Activated naive CD8-positive, alpha-beta T cell treated with anti-CD3 and anti-CD28 coated beads, Interleukin-2, amount 50 U/mL, for 24 hours (primary cell): ENCODE results near the gene AQR.

Experiments used
- ATAC-seq: fragments of 150-1000 bp; cut with Tn5 transposase; one replicate; pipeline ENCODE4 v1.10.0; 2021
- DNase-seq: peaks from one replicate; pipeline ENCODE4 v3.0.0; 2021
- H3K27ac Mint-ChIP-seq: one replicate; pipeline ENCODE4 v1.8.0; 2021; ENCODE audit warnings: mild to moderate bottlenecking, mixed read lengths
- H3K27me3 Mint-ChIP-seq: one replicate; pipeline ENCODE4 v1.8.0; 2021; ENCODE audit warnings: mixed read lengths
- H3K36me3 Mint-ChIP-seq: one replicate; pipeline ENCODE4 v1.8.0; 2021; ENCODE audit warnings: low read depth, mixed read lengths
- H3K4me1 Mint-ChIP-seq: one replicate; pipeline ENCODE4 v1.8.0; 2021; ENCODE audit warnings: mixed read lengths
- H3K4me3 Mint-ChIP-seq: one replicate; pipeline ENCODE4 v1.8.0; 2021; ENCODE audit warnings: mild to moderate bottlenecking, moderate library complexity, mixed read lengths
- H3K9me3 Mint-ChIP-seq: one replicate; pipeline ENCODE4 v1.8.0; 2021; ENCODE audit warnings: mixed read lengths

AQR gene

DNA sequence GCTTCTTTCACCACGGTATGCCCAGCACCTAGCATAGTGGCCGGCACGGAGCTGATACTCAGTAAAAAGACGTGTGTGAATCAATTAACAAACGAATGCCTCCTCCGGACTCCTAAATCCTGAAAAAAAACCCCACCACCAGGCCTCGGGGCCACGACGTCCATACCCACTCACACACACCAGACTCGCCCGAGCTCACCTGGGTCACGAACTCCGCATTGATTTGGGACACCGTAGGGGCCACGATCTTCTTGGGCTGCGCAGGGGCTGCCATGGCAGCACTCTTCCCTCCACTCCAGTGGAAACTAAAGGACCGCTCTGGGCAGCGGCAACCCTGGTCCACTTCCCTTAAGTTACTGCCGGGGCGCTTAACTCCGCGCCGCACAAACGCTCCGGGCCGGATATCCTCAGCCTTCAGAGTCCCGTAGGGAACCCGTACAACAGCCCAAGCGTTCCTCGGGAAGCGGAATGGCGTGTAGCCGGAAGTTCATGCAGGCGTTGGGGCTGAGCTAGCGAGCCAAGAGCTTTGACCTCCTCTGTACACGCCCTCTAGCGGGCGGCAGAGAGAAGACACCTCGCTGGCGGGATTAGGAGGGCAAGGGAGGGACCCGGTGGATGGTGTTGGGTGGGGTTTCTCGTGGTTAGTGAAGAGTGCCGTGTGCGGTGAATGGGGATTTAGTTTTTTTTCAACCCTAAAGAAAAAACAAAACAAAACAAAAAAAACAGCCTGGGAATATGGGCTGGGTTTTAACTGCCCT, at the start of gene AQR:
TSS of gene AQR (minus strand) at position 403 of the 758 bp plus-strand sequence. CDS start at position 274, 129 bp downstream.
- Mint-ChIP-seq H3K4me1 (peaks cover 41% of the 10 kb centered on the region), H3K27ac (peak within 1 kb of the TSS; percentile 97), H3K4me3 (peak within 1 kb of the TSS; percentile 100), H3K36me3 (peaks cover 17% of the 10 kb centered on the region), H3K27me3 (no peaks in the 10 kb centered on the region), H3K9me3 (no peaks in the 10 kb centered on the region)
- DNase-seq (peak; percentile 87), ATAC-seq (peak; percentile 100)

GRCh38 chr15:35014241-35014640, 44.7 kb upstream of the AQR start:
- Mint-ChIP-seq H3K27ac (no peak overlapping the region), H3K4me1 (no peaks in the 10 kb centered on the region), H3K27me3 (peaks cover 2% of the 10 kb centered on the region), H3K36me3 (no peaks in the 10 kb centered on the region), H3K4me3 (no peak overlapping the region), H3K9me3 (no peaks in the 10 kb centered on the region)
- DNase-seq = no peak
- no peak for ATAC-seq

GRCh38 chr15:35013370-35013769, 43.8 kb upstream of the AQR start:
- Mint-ChIP-seq H3K27me3 (peaks cover 2% of the 10 kb centered on the region), H3K36me3 (no peaks in the 10 kb centered on the region), H3K4me3 (no peak overlapping the region), H3K9me3 (no peaks in the 10 kb centered on the region), H3K27ac (no peak overlapping the region), H3K4me1 (no peaks in the 10 kb centered on the region)
- DNase-seq (no peak), ATAC-seq (no peak)

DNA sequence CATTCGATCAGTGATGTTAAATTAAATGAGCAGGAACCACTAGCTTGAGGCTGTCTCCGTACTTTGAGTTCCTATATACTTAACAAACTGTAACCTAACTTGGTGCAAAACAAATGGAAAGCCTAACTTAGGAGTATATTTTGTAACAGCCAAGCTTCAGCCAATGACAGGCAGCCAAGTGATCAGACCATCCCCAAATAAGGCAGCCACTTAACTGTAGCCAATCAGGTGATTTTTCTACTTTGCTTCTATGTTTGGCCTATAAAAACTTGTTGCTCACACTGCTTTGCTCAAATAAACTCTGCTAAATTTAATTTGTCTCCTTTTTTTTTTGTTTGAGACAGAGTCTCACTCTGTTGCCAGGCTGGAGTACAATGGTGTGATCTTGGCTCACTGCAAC, 37.9 kb upstream of the AQR start:
- H3K27me3 Mint-ChIP-seq = peaks cover 2% of the 10 kb centered on the region
- H3K4me1 Mint-ChIP-seq = no peaks in the 10 kb centered on the region
- no peaks in the 10 kb centered on the region for H3K36me3 Mint-ChIP-seq
- no peak overlapping the region for H3K27ac Mint-ChIP-seq
- no peak for ATAC-seq
- DNase-seq = no peak
- H3K9me3 Mint-ChIP-seq = no peaks in the 10 kb centered on the region
- no peak overlapping the region for H3K4me3 Mint-ChIP-seq

GRCh38 chr15:35005933-35006332, 36.4 kb upstream of the AQR start:
- no peak overlapping the region for H3K27ac Mint-ChIP-seq
- H3K4me1 Mint-ChIP-seq = no peaks in the 10 kb centered on the region
- no peaks in the 10 kb centered on the region for H3K27me3 Mint-ChIP-seq
- H3K4me3 Mint-ChIP-seq = no peak overlapping the region
- DNase-seq = no peak
- H3K36me3 Mint-ChIP-seq = no peaks in the 10 kb centered on the region
- ATAC-seq = no peak
- H3K9me3 Mint-ChIP-seq = no peaks in the 10 kb centered on the region

DNA sequence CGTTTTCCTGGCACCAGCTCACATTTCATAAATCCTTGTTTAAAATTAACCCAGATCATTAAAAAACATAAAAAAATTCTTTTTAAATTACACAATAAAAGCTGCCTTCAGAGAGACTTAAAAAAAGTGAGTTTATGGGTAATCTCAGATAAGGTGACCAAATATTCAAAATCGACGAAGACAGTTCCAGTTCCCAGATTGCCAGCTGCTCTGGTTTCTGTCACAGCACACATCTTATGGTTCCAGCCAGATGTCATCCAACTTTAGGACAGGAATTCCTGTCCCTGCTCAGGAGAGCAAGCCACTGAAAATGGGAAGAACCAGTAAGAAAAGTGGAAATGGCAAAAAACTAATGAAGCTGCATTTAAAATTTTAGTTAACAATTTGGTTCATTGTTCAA, 34.4 kb upstream of the AQR start:
- Mint-ChIP-seq H3K4me3 (no peak overlapping the region), H3K9me3 (no peaks in the 10 kb centered on the region), H3K4me1 (no peaks in the 10 kb centered on the region), H3K27ac (no peak overlapping the region), H3K36me3 (no peaks in the 10 kb centered on the region), H3K27me3 (no peaks in the 10 kb centered on the region)
- ATAC-seq (no peak), DNase-seq (no peak)

GRCh38 chr15:35000511-35000910, 31.0 kb upstream of the AQR start:
- Mint-ChIP-seq H3K4me3 (no peak overlapping the region), H3K27ac (no peak overlapping the region), H3K36me3 (no peaks in the 10 kb centered on the region), H3K9me3 (no peaks in the 10 kb centered on the region), H3K27me3 (peaks cover 1% of the 10 kb centered on the region), H3K4me1 (no peaks in the 10 kb centered on the region)
- ATAC-seq (no peak), DNase-seq (no peak)

DNA sequence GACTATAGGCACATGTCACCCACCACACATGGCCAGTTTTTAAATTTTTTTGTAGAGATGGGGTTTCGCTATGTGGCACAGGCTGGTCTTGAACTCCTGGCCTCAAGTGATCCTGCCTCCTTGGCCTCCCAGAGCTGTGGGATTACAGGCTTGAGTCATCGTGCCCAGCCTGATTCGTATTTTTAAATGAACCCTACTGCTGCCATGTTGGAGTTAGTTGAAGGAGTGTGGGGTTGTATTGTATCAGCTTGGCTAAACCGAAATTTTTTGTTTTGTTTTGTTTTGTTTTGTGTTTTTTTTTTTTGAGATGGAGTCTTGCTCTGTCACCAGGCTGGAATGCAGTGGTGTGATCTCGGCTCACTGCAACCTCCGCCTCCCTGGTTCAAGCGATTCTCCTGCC, 30.4 kb upstream of the AQR start:
- Mint-ChIP-seq H3K4me3 (no peak overlapping the region), H3K36me3 (no peaks in the 10 kb centered on the region), H3K27me3 (peaks cover 2% of the 10 kb centered on the region), H3K27ac (no peak overlapping the region), H3K4me1 (no peaks in the 10 kb centered on the region), H3K9me3 (no peaks in the 10 kb centered on the region)
- DNase-seq = no peak
- ATAC-seq = no peak

DNA sequence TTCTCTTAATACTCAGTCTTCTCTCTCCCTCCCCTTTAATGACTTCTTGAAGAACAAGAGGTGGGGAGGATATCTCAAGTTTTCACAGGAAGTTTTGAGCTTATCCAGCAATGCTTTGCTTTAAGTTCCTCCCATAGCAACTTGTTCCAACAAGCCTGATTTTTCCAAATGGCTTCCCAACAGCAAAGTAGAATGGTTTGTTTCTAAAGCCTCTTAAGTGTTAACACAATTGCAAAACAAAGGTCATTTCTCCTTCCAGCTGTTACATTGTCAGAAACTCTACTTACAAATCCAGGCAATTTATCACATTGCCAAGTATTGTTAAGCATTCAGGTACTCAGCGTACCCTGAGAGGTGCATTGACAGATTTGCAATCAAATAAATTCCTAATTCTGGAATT, 25.4 kb upstream of the AQR start:
- Mint-ChIP-seq H3K4me3 (no peak overlapping the region), H3K27me3 (peaks cover 2% of the 10 kb centered on the region), H3K4me1 (peaks cover 19% of the 10 kb centered on the region), H3K36me3 (no peaks in the 10 kb centered on the region), H3K9me3 (no peaks in the 10 kb centered on the region), H3K27ac (no peak overlapping the region)
- DNase-seq = no peak
- no peak for ATAC-seq

DNA sequence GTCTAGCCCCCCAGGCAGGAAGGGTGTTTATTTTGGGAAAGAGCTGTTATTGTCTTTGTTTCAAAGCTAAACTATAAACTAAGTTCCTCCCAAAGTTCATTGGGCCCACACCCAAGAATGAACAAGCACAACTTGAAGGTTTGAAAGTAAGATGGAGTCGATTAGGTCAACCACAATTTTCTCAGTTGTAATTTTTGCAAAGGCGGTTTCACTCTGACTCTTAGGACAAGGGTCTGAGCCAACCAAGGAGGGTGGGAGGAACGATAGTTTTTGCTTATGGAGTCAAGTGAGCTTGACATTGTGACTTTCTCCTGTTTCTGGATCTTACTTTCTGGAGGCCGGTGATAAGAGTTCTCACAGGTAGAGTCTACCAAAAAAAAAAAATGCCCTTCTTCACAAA, 24.3 kb upstream of the AQR start:
- no peaks in the 10 kb centered on the region for H3K9me3 Mint-ChIP-seq
- DNase-seq = no peak
- peak overlapping the region; percentile 77 for H3K27ac Mint-ChIP-seq
- H3K4me1 Mint-ChIP-seq = peaks cover 23% of the 10 kb centered on the region
- peaks cover 2% of the 10 kb centered on the region for H3K27me3 Mint-ChIP-seq
- peak; percentile 86 for ATAC-seq
- H3K36me3 Mint-ChIP-seq = no peaks in the 10 kb centered on the region
- peak overlapping the region; percentile 41 for H3K4me3 Mint-ChIP-seq

- H3K9me3 Mint-ChIP-seq = no peaks in the 10 kb centered on the region
- peak overlapping the region; percentile 41 for H3K4me3 Mint-ChIP-seq
- peak overlapping the region; percentile 77 for H3K27ac Mint-ChIP-seq
- DNase-seq (no peak), ATAC-seq (peak; percentile 75)
- peaks cover 28% of the 10 kb centered on the region for H3K4me1 Mint-ChIP-seq
- peaks cover 2% of the 10 kb centered on the region for H3K27me3 Mint-ChIP-seq
- no peaks in the 10 kb centered on the region for H3K36me3 Mint-ChIP-seq
Observed at GRCh38 chr15:34993412-34993811, 23.9 kb upstream of the AQR start.

DNA sequence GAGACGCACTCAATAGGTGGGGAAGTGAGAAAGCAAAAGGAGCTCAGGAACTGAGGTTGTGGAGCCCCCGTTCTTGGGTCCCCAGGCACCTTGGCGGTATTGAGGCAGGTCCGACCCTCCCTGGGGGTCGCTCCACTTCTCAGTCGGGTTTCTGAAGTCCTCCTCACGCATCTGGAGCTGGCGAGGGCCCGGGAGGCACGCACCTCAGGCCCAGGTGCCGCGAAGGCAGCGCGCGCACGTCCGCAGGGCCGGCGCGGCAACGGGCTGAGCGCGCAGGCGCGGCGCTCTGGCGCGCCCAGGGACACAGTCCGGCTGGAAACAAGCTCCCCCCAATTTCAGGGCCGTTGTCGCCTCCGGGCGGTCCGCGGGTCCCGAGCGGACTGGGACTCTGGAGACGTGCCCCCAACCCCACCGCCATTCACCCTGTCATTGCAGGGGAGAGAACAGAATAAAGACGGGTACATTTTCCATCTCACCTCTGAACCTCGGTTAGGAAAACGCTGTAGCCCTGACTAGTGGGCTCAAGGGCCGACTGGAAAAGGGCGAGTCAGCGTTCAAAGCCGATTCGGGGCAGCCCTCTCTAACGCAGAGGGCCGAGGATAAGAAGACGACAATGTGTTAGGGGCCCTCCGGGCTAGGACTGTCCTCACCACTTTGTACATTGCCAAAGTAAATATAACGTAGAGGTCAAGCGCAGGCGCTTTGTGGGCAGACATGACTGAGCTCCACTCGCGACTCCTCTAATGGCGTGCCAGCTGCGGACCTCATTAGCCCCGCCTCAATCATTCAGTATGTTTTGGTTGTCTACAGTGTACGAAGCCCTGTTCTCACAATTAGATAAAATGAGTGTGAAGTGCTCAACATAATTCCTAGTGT, 18.7 kb upstream of the AQR start, which contains the start of gene ZNF770:
TSS of gene ZNF770 (minus strand) at position 261 of the 876 bp plus-strand sequence. CDS start 4,853 bp downstream, outside the sequence.
- Mint-ChIP-seq H3K27me3 (no peaks in the 10 kb centered on the region), H3K4me3 (peak within 1 kb of the TSS; percentile 96), H3K27ac (peak within 1 kb of the TSS; percentile 99), H3K9me3 (no peaks in the 10 kb centered on the region), H3K36me3 (peaks cover 29% of the 10 kb centered on the region), H3K4me1 (peaks cover 44% of the 10 kb centered on the region)
- DNase-seq (peak; percentile 89), ATAC-seq (peak; percentile 86)

GRCh38 chr15:34987609-34988026, 18.1 kb upstream of the AQR start:
- peak overlapping the region; percentile 96 for H3K4me3 Mint-ChIP-seq
- H3K36me3 Mint-ChIP-seq = peaks cover 36% of the 10 kb centered on the region
- no peaks in the 10 kb centered on the region for H3K27me3 Mint-ChIP-seq
- ATAC-seq = no peak
- peak overlapping the region; percentile 99 for H3K27ac Mint-ChIP-seq
- peaks cover 42% of the 10 kb centered on the region for H3K4me1 Mint-ChIP-seq
- H3K9me3 Mint-ChIP-seq = no peaks in the 10 kb centered on the region
- DNase-seq = no peak

- no peak for ATAC-seq
- H3K9me3 Mint-ChIP-seq = no peaks in the 10 kb centered on the region
- peaks cover 42% of the 10 kb centered on the region for H3K36me3 Mint-ChIP-seq
- no peaks in the 10 kb centered on the region for H3K27me3 Mint-ChIP-seq
- H3K4me1 Mint-ChIP-seq = peaks cover 42% of the 10 kb centered on the region
- H3K27ac Mint-ChIP-seq = peak overlapping the region; percentile 99
- peak overlapping the region; percentile 96 for H3K4me3 Mint-ChIP-seq
- no peak for DNase-seq
Observed at GRCh38 chr15:34986771-34987480, 17.4 kb upstream of the AQR start.
